ENCODE results near the gene TIMP2. TPM values are rescaled to one million over a fixed set of nuclear protein-coding genes. Genes with fewer than 3 reads are reported as not detected.

TIMP2 gene
- total and polyA plus RNA-seq, 2 of the 13 experiments (the other 11 are each of a cell fraction or from before 2014, with no cell fraction given): 3.8 to 8.5 TPM

GRCh38 chr17:78933025-78933958, 8.1 kb upstream of the TIMP2 start (continued):
- TF ChIP-seq, protein P1, sequence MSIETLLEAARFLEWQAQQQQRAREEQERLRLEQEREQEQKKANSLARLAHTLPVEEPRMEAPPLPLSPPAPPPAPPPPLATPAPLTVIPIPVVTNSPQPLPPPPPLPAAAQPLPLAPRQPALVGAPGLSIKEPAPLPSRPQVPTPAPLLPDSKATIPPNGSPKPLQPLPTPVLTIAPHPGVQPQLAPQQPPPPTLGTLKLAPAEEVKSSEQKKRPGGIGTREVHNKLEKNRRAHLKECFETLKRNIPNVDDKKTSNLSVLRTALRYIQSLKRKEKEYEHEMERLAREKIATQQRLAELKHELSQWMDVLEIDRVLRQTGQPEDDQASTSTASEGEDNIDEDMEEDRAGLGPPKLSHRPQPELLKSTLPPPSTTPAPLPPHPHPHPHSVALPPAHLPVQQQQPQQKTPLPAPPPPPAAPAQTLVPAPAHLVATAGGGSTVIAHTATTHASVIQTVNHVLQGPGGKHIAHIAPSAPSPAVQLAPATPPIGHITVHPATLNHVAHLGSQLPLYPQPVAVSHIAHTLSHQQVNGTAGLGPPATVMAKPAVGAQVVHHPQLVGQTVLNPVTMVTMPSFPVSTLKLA (IDR thresholded peaks at IDR 0.05): no peak
- TF ChIP-seq FOXA1 (IDR thresholded peaks at IDR 0.05) (no peak), FOXA1 (CRISPR knock-in tag; IDR thresholded peaks at IDR 0.05) (peak; percentile 88), BCL6 (CRISPR knock-in tag; IDR thresholded peaks at IDR 0.05) (0 out of 2 replicates have a peak, but pooled peaks have one; percentile 9)

DNA sequence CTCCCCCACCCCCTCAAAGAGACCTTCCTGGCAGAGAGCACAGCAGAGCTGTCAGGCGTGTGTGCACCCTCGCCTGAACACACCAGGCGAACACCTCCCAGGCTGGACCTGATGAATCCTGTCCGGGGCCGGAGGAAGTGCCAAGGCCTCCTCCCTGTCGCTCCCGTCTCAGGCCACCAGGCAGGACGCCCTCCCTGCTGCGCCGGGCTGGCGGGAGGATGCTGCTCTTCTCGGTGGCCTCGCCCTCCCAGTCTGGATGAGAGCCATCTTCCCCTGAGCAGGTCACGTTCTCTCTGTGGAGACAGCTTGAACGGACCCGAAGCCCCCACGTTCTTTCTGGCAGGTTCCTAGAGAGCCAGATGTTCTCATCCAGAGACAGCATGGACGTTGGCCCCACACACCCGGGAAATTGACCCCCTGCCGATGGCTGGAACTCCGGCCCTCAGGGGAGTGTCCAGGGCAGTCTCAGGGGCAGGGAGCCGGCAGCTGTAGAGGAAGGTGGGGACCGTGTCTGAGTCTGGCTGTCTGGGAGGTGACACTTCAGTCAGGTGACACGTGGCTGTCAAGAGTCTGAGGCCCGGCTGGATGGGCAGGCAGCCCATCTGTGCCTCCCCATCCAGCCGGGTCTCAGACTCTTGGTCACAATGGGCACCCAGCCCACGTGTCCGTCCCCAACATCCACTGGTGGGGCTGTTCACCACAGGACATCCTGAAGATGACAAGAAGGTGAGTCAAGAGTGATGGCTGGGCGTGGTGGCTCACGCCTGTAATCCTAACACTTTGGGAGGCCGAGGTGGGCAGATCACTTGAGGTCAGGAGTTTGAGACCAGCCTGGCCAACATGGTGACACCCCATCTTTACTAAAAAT, 5.0 kb upstream of the TIMP2 start:
- POLR2A ChIA-PET: interaction anchor here (0.6 to 1.5 kb wide), 3 partner anchors 10 to 97 kb away, joined by 4 to 6 read pairs (median 4); partner anchors contain the start of gene LGALS3BP
- 9% methylated on average over 22 of the region's 31 CpGs for WGBS (ENCODE audit: low lambda C conversion rate)
- TF ChIP-seq BCL3 (CRISPR knock-in tag; IDR thresholded peaks at IDR 0.05) (0 out of 2 replicates have a peak, but pooled peaks have one; percentile 45), HIVEP1 (CRISPR knock-in tag; IDR thresholded peaks at IDR 0.05) (no peak), EED (CRISPR knock-in tag; IDR thresholded peaks at IDR 0.05) (0 out of 2 replicates have a peak, but pooled peaks have one; percentile 31), ZNF451 (CRISPR knock-in tag; IDR thresholded peaks at IDR 0.05) (no peak), YEATS2 (CRISPR knock-in tag; IDR thresholded peaks at IDR 0.05; ENCODE audit: borderline replicate concordance) (no peak), PHF21A (CRISPR knock-in tag; IDR thresholded peaks at IDR 0.05) (no peak), ZNF776 (CRISPR knock-in tag; IDR thresholded peaks at IDR 0.05) (0 out of 2 replicates have a peak, but pooled peaks have one; percentile 55), HNRNPK (IDR thresholded peaks at IDR 0.05; ENCODE audit: low read depth, low read length, poor library complexity, severe bottlenecking) (no peak)
- TF ChIP-seq, protein P2, sequence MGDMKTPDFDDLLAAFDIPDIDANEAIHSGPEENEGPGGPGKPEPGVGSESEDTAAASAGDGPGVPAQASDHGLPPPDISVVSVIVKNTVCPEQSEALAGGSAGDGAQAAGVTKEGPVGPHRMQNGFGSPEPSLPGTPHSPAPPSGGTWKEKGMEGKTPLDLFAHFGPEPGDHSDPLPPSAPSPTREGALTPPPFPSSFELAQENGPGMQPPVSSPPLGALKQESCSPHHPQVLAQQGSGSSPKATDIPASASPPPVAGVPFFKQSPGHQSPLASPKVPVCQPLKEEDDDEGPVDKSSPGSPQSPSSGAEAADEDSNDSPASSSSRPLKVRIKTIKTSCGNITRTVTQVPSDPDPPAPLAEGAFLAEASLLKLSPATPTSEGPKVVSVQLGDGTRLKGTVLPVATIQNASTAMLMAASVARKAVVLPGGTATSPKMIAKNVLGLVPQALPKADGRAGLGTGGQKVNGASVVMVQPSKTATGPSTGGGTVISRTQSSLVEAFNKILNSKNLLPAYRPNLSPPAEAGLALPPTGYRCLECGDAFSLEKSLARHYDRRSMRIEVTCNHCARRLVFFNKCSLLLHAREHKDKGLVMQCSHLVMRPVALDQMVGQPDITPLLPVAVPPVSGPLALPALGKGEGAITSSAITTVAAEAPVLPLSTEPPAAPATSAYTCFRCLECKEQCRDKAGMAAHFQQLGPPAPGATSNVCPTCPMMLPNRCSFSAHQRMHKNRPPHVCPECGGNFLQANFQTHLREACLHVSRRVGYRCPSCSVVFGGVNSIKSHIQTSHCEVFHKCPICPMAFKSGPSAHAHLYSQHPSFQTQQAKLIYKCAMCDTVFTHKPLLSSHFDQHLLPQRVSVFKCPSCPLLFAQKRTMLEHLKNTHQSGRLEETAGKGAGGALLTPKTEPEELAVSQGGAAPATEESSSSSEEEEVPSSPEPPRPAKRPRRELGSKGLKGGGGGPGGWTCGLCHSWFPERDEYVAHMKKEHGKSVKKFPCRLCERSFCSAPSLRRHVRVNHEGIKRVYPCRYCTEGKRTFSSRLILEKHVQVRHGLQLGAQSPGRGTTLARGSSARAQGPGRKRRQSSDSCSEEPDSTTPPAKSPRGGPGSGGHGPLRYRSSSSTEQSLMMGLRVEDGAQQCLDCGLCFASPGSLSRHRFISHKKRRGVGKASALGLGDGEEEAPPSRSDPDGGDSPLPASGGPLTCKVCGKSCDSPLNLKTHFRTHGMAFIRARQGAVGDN (CRISPR knock-in tag; IDR thresholded peaks at IDR 0.05): peak; percentile 61

More for the DNA sequence above, 5.0 kb upstream of the TIMP2 start:
- Histone ChIP-seq H3K9ac (ENCODE audit: insufficient read depth, low read depth, low read length) (peak overlapping the region; percentile 5; the same call in 1 of the 2 replicates), H3K36me3 (replicated peaks in 1 of 2; ENCODE audit: control insufficient read depth in 1 of 2, insufficient read depth in 2 of 2, low read length in 2 of 2) (no peaks in the 10 kb centered on the region), H3K27me3 (ENCODE audit: control insufficient read depth in 1 of 2, insufficient read depth in 2 of 2, low read length in 2 of 2) (peaks cover 13 to 61% of the 10 kb centered on the region in 2 experiments; a peak in 4 of 5 replicates), H3K4me2 (ENCODE audit: low read depth, low read length) (peak overlapping the region; percentile 57), H4K20me1 (ENCODE audit: insufficient read depth, low read length) (no peaks in the 10 kb centered on the region), H3K9me3 (ENCODE audit: low read length) (no peaks in the 10 kb centered on the region), H3K4me1 (ENCODE audit: insufficient read depth, low read length) (peaks cover 50% of the 10 kb centered on the region), H3K27ac (ENCODE audit: extremely low read length, insufficient read depth, low read length) (no peak overlapping the region), H3K4me3 (replicated peaks in 1 of 3; ENCODE audit: insufficient read depth in 1 of 3, low read depth in 2 of 3, low read length in 3 of 3) (peak overlapping the region in 1 of 3 experiments; percentile 46; a peak in 1 of 6 replicates), H2AFZ (ENCODE audit: low read length) (no peak overlapping the region), H3K79me2 (ENCODE audit: insufficient read depth, low read length) (no peaks in the 10 kb centered on the region)
- DNase-seq (ENCODE audit: low spot score) (no peak), ATAC-seq (no peak), FAIRE-seq (no peak)
- in situ Hi-C loops (cut with HindIII; ENCODE audit: extremely low pct_ligation_motif_present, low pct_unique_long_range_greater_than_20kb): no loop called here
- intact Hi-C loops (cut with micrococcal nuclease; ENCODE audit: unreplicated experiment): loop anchor here (5.0 to 10.0 kb wide), 4 partner anchors 32 to 1655 kb away; no protein-coding TSS in a partner anchor
- no TSS peak for BruUV-seq (replicated peaks)
- CTCF ChIA-PET (ENCODE audit: low intra/inter-chr PET ratio, low total read pairs): no interaction called here
